GM12874 (cell line): ENCODE results near the gene TMX2.

Experiments used
- CTCF ChIP-seq: IDR thresholded peaks from 2 replicates; pipeline ENCODE4 v1.5.1; 2011; ENCODE audit warnings: low read depth, mild to moderate bottlenecking, control low read depth, low read length, moderate library complexity; ENCODE audit not compliant: insufficient read depth

The TMX2 gene

DNA sequence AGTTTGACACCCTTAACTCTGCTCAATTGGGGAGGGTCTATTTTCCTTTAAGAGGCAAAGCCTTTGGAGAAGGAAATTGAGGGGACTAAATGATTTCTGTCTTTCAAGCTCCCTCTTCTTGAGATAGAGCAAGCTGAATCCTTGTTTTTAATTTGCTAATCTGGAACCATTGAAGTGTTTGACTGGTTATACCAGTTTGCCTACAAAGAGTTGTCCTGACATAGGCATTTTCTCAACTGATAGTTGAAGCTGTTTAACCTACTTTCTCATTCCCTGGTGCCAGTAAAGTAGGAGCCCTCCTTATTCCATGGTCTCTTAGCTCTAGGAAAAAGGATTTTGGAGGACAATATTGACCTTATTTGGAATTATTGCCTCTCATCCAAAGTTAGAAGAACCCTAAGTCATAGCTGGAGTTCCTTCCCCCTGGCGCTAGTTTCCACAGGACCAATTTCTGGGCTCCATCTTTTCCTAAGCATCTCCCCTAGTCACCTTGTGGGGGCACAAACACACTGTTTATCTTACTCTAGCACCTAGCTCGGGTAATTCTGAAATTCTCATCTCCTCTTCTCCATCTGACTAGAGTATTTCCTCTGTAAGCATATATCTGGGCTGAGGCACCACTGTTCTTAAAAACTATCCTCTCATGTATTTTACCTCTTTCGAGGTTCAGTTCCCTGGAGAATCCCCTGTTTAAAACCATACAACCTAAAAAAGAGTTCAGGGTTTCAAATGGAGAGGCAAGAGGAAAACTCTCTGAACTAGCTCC, 37.0 kb upstream of the TMX2 start:
- no peak for TF ChIP-seq CTCF

- TF ChIP-seq CTCF, result no peak
Measured at GRCh38 chr11:57679396-57679795, 33.0 kb upstream of the TMX2 start.

- TF ChIP-seq CTCF, result no peak
Measured at GRCh38 chr11:57680552-57680874, 31.9 kb upstream of the TMX2 start.

DNA sequence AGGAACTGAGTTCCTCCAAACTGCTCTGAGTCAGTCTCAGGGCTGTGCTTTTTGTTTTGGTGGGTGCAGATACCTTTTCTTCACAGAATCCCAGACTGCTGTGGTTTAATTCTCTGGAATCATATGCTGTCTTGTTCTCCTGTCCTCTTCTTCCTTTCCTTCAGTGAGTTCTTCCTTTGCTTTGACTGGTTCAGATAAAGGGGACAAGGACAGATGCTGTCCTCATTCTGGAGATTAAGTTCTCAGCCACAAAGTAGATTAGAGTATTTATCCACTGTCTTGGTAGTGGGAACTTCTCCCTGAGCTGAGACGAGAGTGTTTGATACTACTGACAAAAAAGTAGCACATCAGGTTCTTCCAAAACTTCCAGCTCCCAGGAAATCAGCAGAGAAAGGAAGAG, 31.2 kb upstream of the TMX2 start:
- no peak for TF ChIP-seq CTCF

- TF ChIP-seq CTCF, result no peak
Measured at GRCh38 chr11:57698843-57699365, 13.5 kb upstream of the TMX2 start.

DNA sequence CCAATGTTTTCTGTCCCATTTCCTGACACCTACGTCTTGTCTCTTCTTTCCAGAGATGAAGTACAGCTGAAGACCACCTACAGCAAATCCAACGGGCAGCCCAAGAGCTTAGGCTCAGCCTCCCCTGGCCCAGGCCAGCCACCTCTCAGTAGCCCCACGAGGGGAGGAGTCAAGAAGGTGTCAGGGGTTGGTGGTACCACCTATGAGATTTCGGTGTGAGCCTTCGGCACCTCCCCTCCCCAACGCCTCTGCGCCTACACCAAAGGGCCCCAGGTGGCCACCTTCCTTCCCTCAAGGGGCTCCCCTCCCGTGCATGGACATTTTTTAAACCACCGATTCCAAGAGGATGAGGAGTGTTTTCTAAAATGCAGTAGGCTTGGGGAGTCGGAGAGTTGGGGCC, 12.6 kb upstream of the TMX2 start:
- TF ChIP-seq CTCF, result no peak

- no peak for TF ChIP-seq CTCF
Measured at GRCh38 chr11:57700425-57700824, 12.0 kb upstream of the TMX2 start.
